OCI-LY3 (cell line): ENCODE measurements around the gene LRRC34.

Experiments
- H2AFZ ChIP-seq: fragments of 200-600, 300-600 bp; shearing (Covaris generic); 2 replicates; pipeline ENCODE4 v1.6.0; 2014; ENCODE audit warnings: antibody characterized with exemption, low read depth, low read length
- H3K27ac ChIP-seq: fragments of 200-600, 300-600 bp; sonication (generic); 2 replicates; pipeline ENCODE4 v1.5.1; 2014; ENCODE audit warnings: mild to moderate bottlenecking, low read length, moderate library complexity, mixed read lengths
- H3K27me3 ChIP-seq: fragments of 200-600, 300-600 bp; sonication (generic); 2 replicates; pipeline ENCODE4 v1.6.1; 2014; ENCODE audit warnings: low read depth, low read length, mixed read lengths
- H3K36me3 ChIP-seq: fragments of 200-600, 300-600 bp; sonication (generic); replicated peaks from 2 replicates; pipeline ENCODE3; 2014; ENCODE audit warnings: low read depth, low read length, mixed read lengths
- H3K4me1 ChIP-seq: fragments of 300-600, 200-600 bp; sonication (generic); 2 replicates; pipeline ENCODE4 v1.6.1; 2014; ENCODE audit warnings: low read length, mixed read lengths
- H3K4me2 ChIP-seq: fragments of 200-600, 300-600 bp; sonication (generic); 2 replicates; pipeline ENCODE4 v1.6.1; 2014; ENCODE audit warnings: low read length, mixed read lengths
- H3K4me3 ChIP-seq: fragments of 300-600, 200-600 bp; sonication (generic); 2 replicates; pipeline ENCODE4 v1.5.1; 2014; ENCODE audit warnings: antibody characterized with exemption, mild to moderate bottlenecking, low read length, moderate library complexity
- H3K79me2 ChIP-seq: fragments of 300-600, 200-600 bp; shearing (Covaris generic); 2 replicates; pipeline ENCODE4 v1.6.1; 2014; ENCODE audit warnings: mild to moderate bottlenecking, low read length, mixed read lengths
- H3K9ac ChIP-seq: fragments of 300-600, 200-600 bp; shearing (Covaris generic); 2 replicates; pipeline ENCODE4 v1.6.0; 2014; ENCODE audit warnings: mild to moderate bottlenecking, low read length, moderate library complexity
- H3K9me3 ChIP-seq: fragments of 200-600, 300-600 bp; shearing (Covaris generic); 2 replicates; pipeline ENCODE4 v1.6.1; 2014; ENCODE audit warnings: low read length, mixed read lengths; ENCODE audit not compliant: insufficient read depth
- H4K20me1 ChIP-seq: fragments of 200-600, 300-600 bp; sonication (generic); 2 replicates; pipeline ENCODE4 v1.6.1; 2016; ENCODE audit warnings: low read length, mixed read lengths; ENCODE audit not compliant: insufficient read depth
- CTCF ChIP-seq: fragments of 200-600, 300-600 bp; sonication (generic); IDR thresholded peaks from 2 replicates; pipeline ENCODE4 v1.5.1; 2014; ENCODE audit warnings: antibody characterized with exemption, low read length, low read depth
- EZH2phosphoT487 ChIP-seq: fragments of 200-600 bp; shearing (Covaris generic); IDR thresholded peaks from 2 replicates; pipeline ENCODE4 v1.6.1; 2018; ENCODE audit warnings: antibody characterized with exemption, mixed run types, low read depth

LRRC34 gene

GRCh38 chr3:169790219-169790618 is 22.5 kb downstream of the LRRC34 start:
- Histone ChIP-seq H3K27me3 (no peaks in the 10 kb centered on the region), H3K79me2 (no peaks in the 10 kb centered on the region), H4K20me1 (no peaks in the 10 kb centered on the region), H3K27ac (no peak overlapping the region), H3K4me3 (no peak overlapping the region), H3K4me1 (no peaks in the 10 kb centered on the region), H2AFZ (no peak overlapping the region), H3K9ac (no peak overlapping the region), H3K4me2 (no peak overlapping the region), H3K36me3 (peaks cover 32% of the 10 kb centered on the region), H3K9me3 (no peaks in the 10 kb centered on the region)
- no peak for TF ChIP-seq CTCF
- TF ChIP-seq EZH2phosphoT487, result no peak

- Histone ChIP-seq H3K79me2 (no peaks in the 10 kb centered on the region), H3K27ac (no peak overlapping the region), H3K4me1 (no peaks in the 10 kb centered on the region), H2AFZ (no peak overlapping the region), H3K36me3 (peaks cover 39% of the 10 kb centered on the region), H3K4me2 (no peak overlapping the region), H3K9ac (no peak overlapping the region), H3K4me3 (no peak overlapping the region), H3K27me3 (no peaks in the 10 kb centered on the region), H4K20me1 (no peaks in the 10 kb centered on the region), H3K9me3 (no peaks in the 10 kb centered on the region)
- TF ChIP-seq EZH2phosphoT487 (no peak), CTCF (no peak)
Measured at GRCh38 chr3:169787791-169788190, 24.9 kb downstream of the LRRC34 start.

GRCh38 chr3:169787120-169787519 is 25.6 kb downstream of the LRRC34 start:
- no peaks in the 10 kb centered on the region for H3K4me1 ChIP-seq
- no peak overlapping the region for H2AFZ ChIP-seq
- no peaks in the 10 kb centered on the region for H4K20me1 ChIP-seq
- H3K27ac ChIP-seq, result no peak overlapping the region
- no peaks in the 10 kb centered on the region for H3K9me3 ChIP-seq
- TF ChIP-seq CTCF (no peak), EZH2phosphoT487 (no peak)
- no peaks in the 10 kb centered on the region for H3K27me3 ChIP-seq
- H3K9ac ChIP-seq, result no peak overlapping the region
- H3K4me3 ChIP-seq, result no peak overlapping the region
- H3K36me3 ChIP-seq, result peaks cover 37% of the 10 kb centered on the region
- no peak overlapping the region for H3K4me2 ChIP-seq
- no peaks in the 10 kb centered on the region for H3K79me2 ChIP-seq

- Histone ChIP-seq H3K27me3 (no peaks in the 10 kb centered on the region), H3K27ac (no peak overlapping the region), H4K20me1 (no peaks in the 10 kb centered on the region; the same call in 1 of the 2 replicates), H3K4me2 (no peak overlapping the region), H3K4me3 (no peak overlapping the region), H3K9ac (no peak overlapping the region), H3K79me2 (peaks cover 7% of the 10 kb centered on the region), H3K9me3 (no peaks in the 10 kb centered on the region), H3K36me3 (peaks cover 69% of the 10 kb centered on the region), H2AFZ (no peak overlapping the region), H3K4me1 (no peaks in the 10 kb centered on the region)
- TF ChIP-seq CTCF, result no peak
- no peak for TF ChIP-seq EZH2phosphoT487
Measured at GRCh38 chr3:169781209-169781855, 31.4 kb downstream of the LRRC34 start.
